GM23338 (cell line): ENCODE measurements around the gene SUSD4. TPM values are rescaled to one million over a fixed set of nuclear protein-coding genes. Genes with fewer than 3 reads are reported as not detected.

Experiments used
- ATAC-seq: fragments of 200-7000 bp; cut with Tn5 transposase; 3 replicates; pipeline ENCODE4 v1.9.1; 2020
- DNase-seq: peaks from one replicate; pipeline ENCODE4 v3.0.0-alpha.2; 2015; ENCODE audit warnings: low spot score
- H2AFZ ChIP-seq: fragments of 200-600 bp; sonication (generic); 2 replicates; pipeline ENCODE4 v1.8.0; 2016; ENCODE audit warnings: antibody characterized with exemption, mild to moderate bottlenecking, moderate library complexity
- H3F3A ChIP-seq: fragments of 200-600 bp; sonication (generic); replicated peaks from 2 replicates; pipeline ENCODE4 v1.8.0; 2017; ENCODE audit warnings: antibody characterized with exemption, mixed run types, low read depth
- H3K27ac ChIP-seq: fragments of 200-600 bp; sonication (generic); 2 replicates; pipeline ENCODE4 v1.6.1; 2016; ENCODE audit warnings: low read depth
- H3K27me3 ChIP-seq: fragments of 200-600 bp; sonication (generic); 2 replicates; pipeline ENCODE4 v1.8.0; 2016; ENCODE audit warnings: mild to moderate bottlenecking, mixed run types, moderate library complexity; ENCODE audit not compliant: insufficient read depth
- H3K36me3 ChIP-seq: fragments of 200-600 bp; sonication (generic); 2 replicates; pipeline ENCODE4 v1.8.0; 2016; ENCODE audit warnings: mild to moderate bottlenecking; ENCODE audit not compliant: insufficient read depth
- H3K4me1 ChIP-seq: fragments of 200-600 bp; sonication (generic); 2 replicates; pipeline ENCODE4 v1.8.0; 2016; ENCODE audit warnings: mild to moderate bottlenecking, moderate library complexity; ENCODE audit not compliant: insufficient read depth
- H3K4me2 ChIP-seq: fragments of 200-600 bp; sonication (generic); 2 replicates; pipeline ENCODE4 v1.7.1; 2017; ENCODE audit warnings: mixed run types
- H3K4me3 ChIP-seq: fragments of 200-600 bp; sonication (generic); 2 replicates; pipeline ENCODE4 v1.6.1; 2016; ENCODE audit warnings: mixed run types
- H3K79me2 ChIP-seq: fragments of 200-600 bp; sonication (generic); replicated peaks from 2 replicates; pipeline ENCODE4 v1.8.0; 2017; ENCODE audit warnings: mild to moderate bottlenecking; ENCODE audit not compliant: insufficient read depth
- H3K9me2 ChIP-seq: fragments of 200-600 bp; sonication (generic); 2 replicates; pipeline ENCODE4 v1.8.0; 2017; ENCODE audit not compliant: insufficient read depth
- H4K20me1 ChIP-seq: fragments of 200-600 bp; sonication (generic); replicated peaks from 2 replicates; pipeline ENCODE4 v1.8.0; 2017; ENCODE audit warnings: mild to moderate bottlenecking; ENCODE audit not compliant: insufficient read depth
- H3K27ac Mint-ChIP-seq: 2 replicates; pipeline ENCODE4 v1.8.0; 2020; ENCODE audit warnings: inconsistent platforms, mild to moderate bottlenecking, moderate library complexity, mixed read lengths
- H3K27me3 Mint-ChIP-seq: 3 replicates; pipeline ENCODE4 v1.8.0; 2022; ENCODE audit warnings: low read depth, mild to moderate bottlenecking, moderate library complexity, mixed read lengths, inconsistent platforms; ENCODE audit not compliant: insufficient read depth, poor library complexity
- H3K36me3 Mint-ChIP-seq: 3 replicates; pipeline ENCODE4 v1.8.0; 2021; ENCODE audit warnings: low read depth, mild to moderate bottlenecking, inconsistent platforms, moderate library complexity, mixed read lengths
- H3K4me1 Mint-ChIP-seq: 3 replicates; pipeline ENCODE4 v1.8.0; 2020; ENCODE audit warnings: mild to moderate bottlenecking, inconsistent platforms, mixed read lengths
- H3K4me3 Mint-ChIP-seq: 3 replicates; pipeline ENCODE4 v1.8.0; 2021; ENCODE audit warnings: moderate library complexity, mild to moderate bottlenecking, inconsistent platforms, mixed read lengths
- H3K9me3 Mint-ChIP-seq: 3 replicates; pipeline ENCODE4 v1.8.0; 2020; ENCODE audit warnings: moderate library complexity, mild to moderate bottlenecking, inconsistent platforms, mixed read lengths
- JUNB ChIP-seq: IDR thresholded peaks from one replicate; pipeline ENCODE4 v1.6.1; 2016; ENCODE audit warnings: antibody characterized with exemption; ENCODE audit not compliant: unreplicated experiment
- POLR2AphosphoS5 ChIP-seq: IDR thresholded peaks from 2 replicates; pipeline ENCODE4 v1.6.1; 2016; ENCODE audit warnings: antibody characterized with exemption, low read depth
- ZNF114 ChIP-seq: fragments of 250-450 bp; sonication (Bioruptor Pico); IDR thresholded peaks from 2 replicates; pipeline ENCODE4 v1.5.0; 2020; ENCODE audit warnings: mild to moderate bottlenecking, moderate library complexity
- ZNF462 ChIP-seq: fragments of 250-450 bp; sonication (Bioruptor Pico); IDR thresholded peaks from 2 replicates; pipeline ENCODE4 v1.5.0; 2020; ENCODE audit warnings: mild to moderate bottlenecking, moderate library complexity
- polyA plus RNA-seq: library from polyadenylated mRNA; unstranded; fragments of >200 nt; fragmentation: Nextera tagmentation; extraction: Ambion mirVana; gene quantifications from 2 replicates; pipeline ENCODE4 v1.2.1, GENCODE V29; 2016
- total RNA-seq: library from RNA; depleted of rRNA; stranded (reverse); fragments of >200 nt; shearing (Covaris generic); gene quantifications from 2 replicates; pipeline ENCODE4 v1.2.3, GENCODE V29; 2014

The SUSD4 gene
- total and polyA plus RNA-seq, 2 experiments from 2014 or later: 2.3 to 3.6 TPM

- no peaks in the 10 kb centered on the region for H3K9me2 ChIP-seq
- H3K27me3 ChIP-seq: no peaks in the 10 kb centered on the region
- H3K36me3 Mint-ChIP-seq: no peaks in the 10 kb centered on the region
Observed at GRCh38 chr1:223264983-223265908, 98.7 kb downstream of the SUSD4 start.

More at GRCh38 chr1:223264983-223265908, 98.7 kb downstream of the SUSD4 start:
- no peaks in the 10 kb centered on the region for H3K27me3 Mint-ChIP-seq
- no peak overlapping the region for H3K4me3 Mint-ChIP-seq
- Histone ChIP-seq H3K36me3 (no peaks in the 10 kb centered on the region), H2AFZ (no peak overlapping the region), H3K4me3 (no peak overlapping the region), H3K4me2 (no peak overlapping the region), H3F3A (no peaks in the 10 kb centered on the region), H3K27ac (no peak overlapping the region), H3K4me1 (no peaks in the 10 kb centered on the region; the same call in 1 of the 2 replicates), H3K79me2 (no peaks in the 10 kb centered on the region), H4K20me1 (no peaks in the 10 kb centered on the region)
- DNase-seq (no peak), ATAC-seq (peak; percentile 62)
- H3K9me3 Mint-ChIP-seq: no peaks in the 10 kb centered on the region
- H3K4me1 Mint-ChIP-seq: peaks cover 10% of the 10 kb centered on the region; the same call in 2 of the 3 replicates
- no peak overlapping the region for H3K27ac Mint-ChIP-seq
- TF ChIP-seq ZNF462 (CRISPR knock-in tag) (no peak), POLR2AphosphoS5 (no peak), JUNB (no peak), ZNF114 (CRISPR knock-in tag) (no peak)
